AG04449 (cell line): ENCODE results near the gene HNF4A.

ENCODE experiments used
- CTCF ChIA-PET: fragments of 350-600 bp; formaldehyde crosslinking; extraction: SDS; loops from one replicate; lab custom pipeline; 2021; ENCODE audit warnings: antibody characterized with exemption; lab: Yijun Ruan, JAX
- POLR2A ChIA-PET: fragments of 400-600, 350-600 bp; formaldehyde crosslinking; extraction: SDS; loops from one replicate; lab custom pipeline; 2020; ENCODE audit warnings: antibody characterized with exemption, inconsistent platforms; lab: Yijun Ruan, JAX
- DNase-seq: peaks from one replicate; pipeline ENCODE4 v3.0.0-alpha.2; 2010; ENCODE audit warnings: low read depth, low spot score
- H3K4me3 ChIP-seq: 2 replicates; pipeline ENCODE4 v1.5.1; 2011; ENCODE audit warnings: low read depth, mild to moderate bottlenecking, control low read depth, low read length
- CTCF ChIP-seq: IDR thresholded peaks from one replicate; pipeline ENCODE4 v1.5.1; 2011; ENCODE audit warnings: mild to moderate bottlenecking, moderate library complexity, low read length, control low read depth, inconsistent platforms; ENCODE audit not compliant: insufficient read depth; ENCODE audit errors: missing control alignments

Gene HNF4A

DNA sequence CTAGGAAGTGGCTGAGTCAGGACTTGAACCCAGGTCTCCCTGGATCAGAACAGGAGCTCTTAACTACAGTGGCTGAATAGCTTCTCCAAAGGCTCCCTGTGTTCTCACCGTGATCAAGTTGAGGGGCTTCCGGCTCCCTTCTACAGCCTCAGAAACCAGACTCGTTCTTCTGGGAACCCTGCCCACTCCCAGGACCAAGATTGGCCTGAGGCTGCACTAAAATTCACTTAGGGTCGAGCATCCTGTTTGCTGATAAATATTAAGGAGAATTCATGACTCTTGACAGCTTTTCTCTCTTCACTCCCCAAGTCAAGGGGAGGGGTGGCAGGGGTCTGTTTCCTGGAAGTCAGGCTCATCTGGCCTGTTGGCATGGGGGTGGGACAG, 75.6 kb downstream of the HNF4A start:
- DNase-seq = no peak
- POLR2A ChIA-PET = no interaction called here
- CTCF ChIA-PET = no interaction called here
- no peak for TF ChIP-seq CTCF
- H3K4me3 ChIP-seq = no peak overlapping the region

DNA sequence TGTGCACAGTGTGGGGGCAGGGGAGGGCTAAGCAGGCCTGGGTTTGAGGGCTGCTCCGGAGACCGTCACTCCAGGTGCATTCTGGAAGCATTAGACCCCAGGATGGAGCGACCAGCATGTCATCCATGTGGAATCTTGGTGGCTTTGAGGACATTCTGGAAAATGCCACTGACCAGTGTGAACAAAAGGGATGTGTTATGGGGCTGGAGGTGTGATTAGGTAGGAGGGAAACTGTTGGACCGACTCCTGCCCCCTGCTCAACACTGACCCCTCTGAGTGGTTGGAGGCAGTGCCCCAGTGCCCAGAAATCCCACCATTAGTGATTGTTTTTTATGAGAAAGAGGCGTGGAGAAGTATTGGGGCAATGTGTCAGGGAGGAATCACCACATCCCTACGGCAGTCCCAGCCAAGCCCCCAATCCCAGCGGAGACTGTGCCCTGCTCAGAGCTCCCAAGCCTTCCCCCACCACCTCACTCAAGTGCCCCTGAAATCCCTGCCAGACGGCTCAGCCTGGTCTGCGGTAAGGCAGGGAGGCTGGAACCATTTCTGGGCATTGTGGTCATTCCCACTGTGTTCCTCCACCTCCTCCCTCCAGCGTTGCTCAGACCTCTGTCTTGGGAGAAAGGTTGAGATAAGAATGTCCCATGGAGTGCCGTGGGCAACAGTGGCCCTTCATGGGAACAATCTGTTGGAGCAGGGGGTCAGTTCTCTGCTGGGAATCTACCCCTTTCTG, 76.2 kb downstream of the HNF4A start:
- TF ChIP-seq CTCF = no peak
- no peak for DNase-seq
- ChIA-PET CTCF (no interaction called here), POLR2A (no interaction called here)
- no peak overlapping the region for H3K4me3 ChIP-seq

DNA sequence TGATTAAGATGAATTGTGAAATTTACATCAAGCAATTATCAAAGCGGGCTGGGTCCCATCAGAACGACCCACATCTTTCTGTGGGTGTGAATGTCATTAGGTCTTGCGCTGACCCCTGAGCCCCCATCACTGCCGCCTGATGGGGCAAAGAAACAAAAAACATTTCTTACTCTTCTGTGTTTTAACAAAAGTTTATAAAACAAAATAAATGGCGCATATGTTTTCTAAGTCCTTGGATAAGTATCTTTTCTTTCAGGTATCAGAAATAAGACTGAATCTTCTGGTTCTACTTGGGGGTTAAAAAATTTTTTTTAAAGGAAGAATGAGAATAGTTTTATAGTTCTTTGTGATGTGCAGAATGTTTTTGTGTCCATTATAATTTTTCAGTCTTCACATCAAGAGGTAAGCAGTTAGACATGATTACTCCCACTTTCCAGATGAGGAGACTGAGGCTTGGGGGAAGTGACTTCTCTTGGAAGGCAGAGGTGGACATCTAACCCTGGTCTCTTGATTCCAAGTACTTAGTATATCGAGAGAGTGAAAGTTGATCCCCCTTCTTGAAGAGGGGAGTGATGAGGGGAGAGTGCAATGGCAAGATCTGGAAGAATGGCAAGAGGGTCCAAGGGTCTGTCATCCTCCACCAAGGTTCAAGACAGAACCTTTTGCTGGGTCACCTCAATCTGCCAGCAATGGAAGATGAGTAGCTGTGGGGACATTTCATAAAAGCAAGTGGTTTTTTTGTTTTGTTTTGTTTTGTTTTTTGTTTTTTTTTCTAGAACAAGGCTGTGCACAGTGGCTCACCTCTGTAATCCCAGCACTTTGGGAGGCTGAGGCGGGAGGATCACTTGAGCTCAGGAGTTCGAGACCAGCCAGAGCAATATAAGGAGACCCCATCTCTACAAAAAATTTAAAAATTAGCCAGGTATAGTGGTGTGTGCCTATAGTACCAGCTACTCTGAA, 77.4 kb downstream of the HNF4A start:
- no peak for DNase-seq
- ChIA-PET CTCF (no interaction called here), POLR2A (no interaction called here)

GRCh38 chr20:44433751-44434538, 78.4 kb downstream of the HNF4A start:
- DNase-seq = no peak
- ChIA-PET CTCF (no interaction called here), POLR2A (no interaction called here)
- TF ChIP-seq CTCF = no peak
- no peak overlapping the region for H3K4me3 ChIP-seq

More for the DNA sequence above, 77.4 kb downstream of the HNF4A start:
- no peak overlapping the region for H3K4me3 ChIP-seq
- no peak for TF ChIP-seq CTCF

DNA sequence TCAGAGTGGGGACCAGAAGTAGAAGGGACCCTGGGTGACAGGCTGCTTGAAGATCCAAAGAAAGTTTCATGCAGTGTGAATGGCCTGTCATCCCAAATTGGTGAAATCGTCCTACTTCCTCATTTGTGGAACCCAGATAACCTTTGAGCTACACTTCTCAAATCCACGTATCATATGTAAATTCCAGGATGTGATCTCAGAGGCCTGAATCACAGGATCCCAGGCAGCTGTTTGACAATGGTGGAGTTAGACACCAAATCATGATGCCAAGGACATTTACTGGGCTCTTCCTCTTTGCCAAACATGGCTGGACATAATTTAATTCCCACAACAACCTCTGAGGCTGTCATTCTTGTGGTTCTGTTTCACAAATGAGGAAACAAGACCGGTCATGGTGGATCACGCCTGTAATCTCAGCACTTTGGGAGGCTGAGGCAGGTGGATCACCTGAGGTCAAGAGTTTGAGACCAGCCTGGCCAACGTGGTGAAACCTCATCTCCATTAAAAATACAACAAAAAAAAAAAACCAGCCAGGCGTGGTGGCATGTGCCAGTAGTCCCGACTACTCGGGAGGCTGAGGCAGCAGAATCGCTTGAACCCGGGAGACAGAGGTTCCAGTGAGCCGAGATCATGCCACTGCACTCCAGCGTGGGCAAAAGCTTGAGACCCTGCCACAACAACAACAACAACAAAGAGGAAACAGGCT, 80.3 kb downstream of the HNF4A start:
- no peak for DNase-seq

More for the DNA sequence above, 80.3 kb downstream of the HNF4A start:
- CTCF ChIA-PET = interaction anchor here (0.8 to 0.9 kb wide), 2 partner anchors 47 to 52 kb away, joined by 3 to 4 read pairs; no protein-coding TSS in a partner anchor
- POLR2A ChIA-PET = interaction anchor here (0.7 kb wide), 1 partner anchor 1401 kb away, joined by 4 read pairs; no protein-coding TSS in a partner anchor
- no peak overlapping the region for H3K4me3 ChIP-seq
- TF ChIP-seq CTCF = no peak
